HCT116 (cell line): ENCODE data around the gene OLFML2A. TPM values are rescaled to one million over a fixed set of nuclear protein-coding genes. Genes with fewer than 3 reads are reported as not detected.

Source experiments
- ATAC-seq: fragments of 200-7000 bp; cut with Tn5 transposase; 2 replicates; pipeline ENCODE4 v1.9.1; 2020; ENCODE audit warnings: mild to moderate bottlenecking, moderate library complexity
- BruUV-seq: library from RNA; stranded (reverse); fragments of 400-500 nt; replicated peaks from 2 replicates; lab custom pipeline; 2021; lab: Mats Ljungman, UMichigan
- CTCF ChIA-PET: fragments of 300-600 bp; sonication (Branson Sonifier 250); formaldehyde crosslinking; loops from one replicate; lab custom pipeline; 2021; ENCODE audit warnings: antibody characterized with exemption; lab: Charles Lee
- POLR2A ChIA-PET: fragments of 300-600, 350-600 bp; sonication (Branson Sonifier 250); formaldehyde crosslinking; loops from one replicate; lab custom pipeline; 2021; ENCODE audit warnings: antibody characterized with exemption; lab: Charles Lee
- RAD21 ChIA-PET, 2 experiments: fragments of 300-600 bp; sonication (Branson Sonifier 250); formaldehyde crosslinking; loops; one replicate each; lab custom pipeline; 2023; ENCODE audit warnings: low total read pairs in 2 of 2; ENCODE audit not compliant: uncharacterized antibody in 2 of 2, unreplicated experiment in 2 of 2, low non-redundant PET in 1 of 2; lab: Charles Lee
- DNase-seq: peaks from one replicate; pipeline ENCODE4 v3.0.0-alpha.2; 2010; ENCODE audit warnings: low read depth, low spot score
- H2AFZ ChIP-seq: fragments of 200-600 bp; shearing (Covaris generic), sonication (generic); 2 replicates; pipeline ENCODE4 v1.6.1; 2017; ENCODE audit warnings: low read depth, mixed run types, mixed read lengths, antibody characterized with exemption, low read length; ENCODE audit not compliant: poor library complexity, severe bottlenecking
- H3K27ac ChIP-seq: 2 replicates; pipeline ENCODE4 v1.5.1; 2012; ENCODE audit warnings: low read depth, low read length
- H3K27me3 ChIP-seq: fragments of 200-600 bp; sonication (generic); 2 replicates; pipeline ENCODE4 v1.6.1; 2016; ENCODE audit warnings: mixed run types, low read length, mixed read lengths; ENCODE audit not compliant: insufficient read depth
- H3K36me3 ChIP-seq, 2 experiments: fragments of 200-500 bp in 1 of 2; fragments of 200-600 bp in 1 of 2; sonication (Bioruptor generic) in 1 of 2; sonication (generic) in 1 of 2; 2 replicates each; pipeline versions ENCODE4 v1.5.1 to v1.6.1; 2014 to 2016; ENCODE audit warnings: low read length in 2 of 2, inconsistent platforms in 1 of 2, mixed read lengths in 1 of 2, mixed run types in 1 of 2; ENCODE audit not compliant: insufficient read depth in 2 of 2, control insufficient read depth in 1 of 2
- H3K4me1 ChIP-seq, 2 experiments: fragments of 200-600 bp in 1 of 2; sonication (generic) in 1 of 2; 2 replicates each; pipeline versions ENCODE4 v1.5.1 to v1.6.1; 2012 to 2017; ENCODE audit warnings: low read length in 2 of 2, inconsistent platforms in 1 of 2, mild to moderate bottlenecking in 1 of 2, mixed read lengths in 1 of 2, mixed run types in 1 of 2, moderate library complexity in 1 of 2; ENCODE audit not compliant: insufficient read depth in 2 of 2, control insufficient read depth in 1 of 2
- H3K4me2 ChIP-seq: fragments of 200-600 bp; sonication (generic); 2 replicates; pipeline ENCODE4 v1.6.1; 2017; ENCODE audit warnings: mixed run types, low read length, mixed read lengths
- H3K4me3 ChIP-seq, 2 experiments: fragments of 200-600 bp in 1 of 2; sonication (generic) in 1 of 2; replicated peaks in 1 of 2; 2 replicates each; pipeline ENCODE4 v1.5.1; 2011 to 2016; ENCODE audit warnings: low read length in 2 of 2, control low read depth in 1 of 2, low read depth in 1 of 2, mild to moderate bottlenecking in 1 of 2, mixed read lengths in 1 of 2, mixed run types in 1 of 2
- H3K79me2 ChIP-seq: fragments of 200-600 bp; sonication (generic); 2 replicates; pipeline ENCODE4 v1.6.1; 2017; ENCODE audit warnings: mild to moderate bottlenecking, mixed run types, low read length, moderate library complexity, mixed read lengths; ENCODE audit not compliant: insufficient read depth
- H3K9ac ChIP-seq: fragments of 200-600 bp; sonication (generic); 2 replicates; pipeline ENCODE4 v1.6.1; 2016; ENCODE audit warnings: low read length, mixed read lengths
- H3K9me2 ChIP-seq: fragments of 200-600 bp; sonication (generic), shearing (Covaris generic); 2 replicates; pipeline ENCODE4 v1.6.1; 2017; ENCODE audit warnings: mixed run types, mild to moderate bottlenecking, moderate library complexity; ENCODE audit not compliant: insufficient read depth
- H3K9me3 ChIP-seq, 2 experiments: fragments of 200-500 bp in 1 of 2; fragments of 200-600 bp in 1 of 2; sonication (Bioruptor generic) in 1 of 2; sonication (generic) in 1 of 2; 2 replicates each; pipeline ENCODE4 v1.6.1; 2014 to 2017; ENCODE audit warnings: low read length in 2 of 2, mixed read lengths in 2 of 2, inconsistent platforms in 1 of 2, low read depth in 1 of 2, mild to moderate bottlenecking in 1 of 2, mixed run types in 1 of 2, moderate library complexity in 1 of 2; ENCODE audit not compliant: control insufficient read depth in 1 of 2, insufficient read depth in 1 of 2
- H4K20me1 ChIP-seq: fragments of 200-600 bp; sonication (generic), shearing (Covaris generic); 2 replicates; pipeline ENCODE4 v1.6.1; 2017; ENCODE audit warnings: mixed run types, mild to moderate bottlenecking, moderate library complexity; ENCODE audit not compliant: insufficient read depth
- CBX3 ChIP-seq: IDR thresholded peaks from 2 replicates; pipeline ENCODE4 v1.6.1; 2012; ENCODE audit warnings: low read depth
- CEBPB ChIP-seq: IDR thresholded peaks from 2 replicates; pipeline ENCODE4 v1.6.1; 2012; ENCODE audit warnings: low read depth
- CTCF ChIP-seq, 3 experiments: fragments of 200-600 bp in 1 of 3; sonication (generic) in 1 of 3; IDR thresholded peaks in 2 of 3; conservative IDR thresholded peaks in 1 of 3; 2 replicates each; pipeline ENCODE4 v1.5.1; 2012 to 2017; ENCODE audit warnings: low read depth in 2 of 3, low read length in 2 of 3, antibody characterized with exemption in 1 of 3, borderline replicate concordance in 1 of 3, control low read depth in 1 of 3, mild to moderate bottlenecking in 1 of 3, mixed read lengths in 1 of 3, mixed run types in 1 of 3, moderate library complexity in 1 of 3; ENCODE audit not compliant: insufficient read depth in 1 of 3
- EGR1 ChIP-seq: IDR thresholded peaks from 2 replicates; pipeline ENCODE4 v1.6.1; 2012; ENCODE audit warnings: low read depth
- ELF1 ChIP-seq: IDR thresholded peaks from 2 replicates; pipeline ENCODE4 v1.6.1; 2012; ENCODE audit warnings: low read depth, borderline replicate concordance
- FOSL1 ChIP-seq: IDR thresholded peaks from 2 replicates; pipeline ENCODE4 v1.6.1; 2012; ENCODE audit warnings: low read depth
- POLR2AphosphoS5 ChIP-seq: IDR thresholded peaks from 2 replicates; pipeline ENCODE4 v1.6.1; 2011; ENCODE audit warnings: mild to moderate bottlenecking, low read depth, low read length, moderate library complexity
- SP1 ChIP-seq: IDR thresholded peaks from 2 replicates; pipeline ENCODE4 v1.6.1; 2012; ENCODE audit warnings: low read depth
- TCF7L2 ChIP-seq: IDR thresholded peaks from 2 replicates; pipeline ENCODE4 v1.7.0; 2011; ENCODE audit warnings: borderline replicate concordance, inconsistent platforms; ENCODE audit not compliant: insufficient read depth, insufficient read length; ENCODE audit errors: extremely low read depth
- ZBTB33 ChIP-seq: IDR thresholded peaks from 2 replicates; pipeline ENCODE4 v1.6.1; 2011; ENCODE audit warnings: mild to moderate bottlenecking, low read length, moderate library complexity; ENCODE audit not compliant: insufficient replicate concordance; ENCODE audit errors: extremely low read depth
- ZNF274 ChIP-seq: fragments of 200-500 bp; sonication (Bioruptor generic); IDR thresholded peaks from 2 replicates; pipeline ENCODE4 v1.6.1; 2014; ENCODE audit warnings: mild to moderate bottlenecking, low read depth, low read length, inconsistent platforms
- intact Hi-C: fragments of 100-400 bp; cut with micrococcal nuclease; formaldehyde crosslinking; loops from 2 replicates; pipeline ENCODE4 v1.10.0; 2022
- total RNA-seq: library from RNA; stranded (reverse); gene quantifications from one replicate; pipeline ENCODE4 v1.2.1, GENCODE V29; 2021; ENCODE audit not compliant: unreplicated experiment

OLFML2A gene
- total RNA-seq, 1 experiment from 2014 or later: 6.3 TPM

GRCh38 chr9:124846969-124847368 is 70.0 kb downstream of the OLFML2A start:
- Histone ChIP-seq H3K4me1 (peaks cover 0 to 4% of the 10 kb centered on the region in 2 experiments; a peak in 2 of 4 replicates), H3K27me3 (no peaks in the 10 kb centered on the region), H3K9ac (no peak overlapping the region), H3K4me2 (no peak overlapping the region), H3K36me3 (no peaks in the 10 kb centered on the region), H4K20me1 (no peaks in the 10 kb centered on the region), H3K9me3 (no peaks in the 10 kb centered on the region), H3K79me2 (no peaks in the 10 kb centered on the region), H3K9me2 (no peaks in the 10 kb centered on the region), H3K4me3 (no peak overlapping the region)
- BruUV-seq: no TSS peak
- RAD21 ChIA-PET: no interaction called here
- ATAC-seq (no peak), DNase-seq (no peak)
- CTCF ChIA-PET: interaction anchor here (1.3 to 3.1 kb wide), 2 partner anchors 11 to 76 kb away, joined by 3 to 12 read pairs; partner anchors contain the start of gene NR6A1
- POLR2A ChIA-PET: interaction anchor here (1.4 kb wide), 1 partner anchor 10 kb away, joined by 4 read pairs; no protein-coding TSS in a partner anchor
- intact Hi-C loops: no loop called here
- no peak for TF ChIP-seq CTCF (IDR thresholded peaks at IDR 0.05 in 2 of 3, conservative IDR thresholded peaks at IDR 0.05 in 1 of 3; ENCODE audit: borderline replicate concordance in 1 of 3, insufficient read depth in 1 of 3, low read depth in 2 of 3, low read length in 2 of 3)
- TF ChIP-seq ZNF274: no peak
- TF ChIP-seq ELF1: no peak
- no peak for TF ChIP-seq CBX3
- no peak for TF ChIP-seq SP1
- TF ChIP-seq POLR2AphosphoS5: no peak
- no peak for TF ChIP-seq EGR1
- TF ChIP-seq CEBPB: no peak
- TF ChIP-seq TCF7L2: no peak
- no peak for TF ChIP-seq ZBTB33
- no peak for TF ChIP-seq FOSL1
- TF ChIP-seq, all 23 proteins: peak for 0
- H2AFZ ChIP-seq: no peak overlapping the region
- no peak overlapping the region for H3K27ac ChIP-seq
